Esophagus (tissue), 2 donors: ENCODE results near the gene PIP4K2C. TPM values are rescaled to one million over a fixed set of nuclear protein-coding genes. Genes with fewer than 3 reads are reported as not detected.

Experiments used
- H3K27ac ChIP-seq, 2 donors: one replicate each; pipeline ENCODE4 v1.5.1; 2013; ENCODE audit warnings: low read depth in 2 of 2, mild to moderate bottlenecking in 2 of 2, inconsistent platforms in 1 of 2, low read length in 1 of 2, moderate library complexity in 1 of 2
- H3K27me3 ChIP-seq, 2 donors: one replicate each; pipeline ENCODE4 v1.6.1; 2013; ENCODE audit warnings: low read length in 2 of 2, control low read depth in 1 of 2, mild to moderate bottlenecking in 1 of 2; ENCODE audit not compliant: insufficient read depth in 2 of 2, control insufficient read depth in 1 of 2
- H3K36me3 ChIP-seq, 2 donors: one replicate each; pipeline ENCODE4 v1.6.1; 2013; ENCODE audit warnings: low read length in 1 of 2; ENCODE audit not compliant: control insufficient read depth in 2 of 2, insufficient read depth in 2 of 2
- H3K4me1 ChIP-seq, 2 donors: one replicate each; pipeline ENCODE4 v1.6.1; 2013; ENCODE audit warnings: low read length in 1 of 2; ENCODE audit not compliant: control insufficient read depth in 2 of 2, insufficient read depth in 2 of 2
- H3K4me3 ChIP-seq, 2 donors: one replicate each; pipeline ENCODE4 v1.5.1; 2013; ENCODE audit warnings: low read length in 2 of 2, mild to moderate bottlenecking in 2 of 2, low read depth in 1 of 2, moderate library complexity in 1 of 2
- H3K9me3 ChIP-seq, 2 donors: one replicate each; pipeline ENCODE4 v1.6.1; 2013; ENCODE audit warnings: mild to moderate bottlenecking in 2 of 2, low read depth in 1 of 2, low read length in 1 of 2, moderate library complexity in 1 of 2; ENCODE audit not compliant: control insufficient read depth in 2 of 2, insufficient read depth in 1 of 2
- WGBS, 2 donors: extraction: QIAGEN DNeasy Blood & Tissue Kit; methylation state at CpG; one replicate each; pipeline ENCODE4 v1.1.7; 2013; 5-methylcytosine and 5-hydroxymethylcytosine counted together
- polyA plus RNA-seq, 2 donors: library from polyadenylated mRNA; stranded (reverse); fragments of 200-250 nt; gene quantifications; one replicate each; pipeline ENCODE4 v1.2.3, GENCODE V29; 2013
- donor health status: healthy with polysubstance abuse.
- donor health status: Bipolar disorder and iron deficiency.

PIP4K2C gene
- 10 to 100 TPM in 1 of 2 donors, 1 to 10 TPM in 1; 9.4 to 20.3 TPM for polyA plus RNA-seq

- Histone ChIP-seq H3K36me3 (peaks cover 0 to 6% of the 10 kb centered on the region in 2 donors), H3K4me3 (peak within 1 kb of the TSS; percentile 85 to 93), H3K27me3 (peaks cover 0 to 2% of the 10 kb centered on the region in 2 donors), H3K9me3 (no peaks in the 10 kb centered on the region), H3K4me1 (no peaks in the 10 kb centered on the region), H3K27ac (peak within 1 kb of the TSS; percentile 76 to 81)
- WGBS, 2 donors = 0 to 1% methylated on average over 69 of the region's 69 CpGs
These were observed at the start of gene PIP4K2C for GRCh38 chr12:57590864-57591781. PIP4K2C (plus strand) TSS chr12:57591192; CDS start chr12:57591290, 98 bp downstream.

GRCh38 chr12:57541717-57542116 is 49.3 kb upstream of the PIP4K2C start:
- Histone ChIP-seq H3K4me1 (peaks cover 5% of the 10 kb centered on the region in 2 donors), H3K27ac (no peak overlapping the region)

GRCh38 chr12:57543581-57543980 is 47.4 kb upstream of the PIP4K2C start:
- Histone ChIP-seq H3K4me1 (peaks cover 5% of the 10 kb centered on the region in 2 donors), H3K27me3 (no peaks in the 10 kb centered on the region), H3K36me3 (peaks cover 2 to 12% of the 10 kb centered on the region in 2 donors), H3K4me3 (no peak overlapping the region), H3K9me3 (no peaks in the 10 kb centered on the region), H3K27ac (no peak overlapping the region)
- WGBS, 2 donors = 85 to 88% methylated on average over 2 of the region's 2 CpGs

More at GRCh38 chr12:57541717-57542116, 49.3 kb upstream of the PIP4K2C start:
- Histone ChIP-seq H3K36me3 (peaks cover 6 to 15% of the 10 kb centered on the region in 2 donors), H3K27me3 (no peaks in the 10 kb centered on the region), H3K9me3 (no peaks in the 10 kb centered on the region), H3K4me3 (no peak overlapping the region)
- 79 to 82% methylated on average over 2 of the region's 2 CpGs for WGBS, 2 donors

GRCh38 chr12:57545809-57546437 is 45.1 kb upstream of the PIP4K2C start:
- Histone ChIP-seq H3K4me1 (peaks cover 7 to 8% of the 10 kb centered on the region in 2 donors), H3K27me3 (no peaks in the 10 kb centered on the region), H3K36me3 (peaks cover 2 to 7% of the 10 kb centered on the region in 2 donors), H3K4me3 (peak overlapping the region; percentile 75 to 81), H3K27ac (peak overlapping the region; percentile 84 to 91), H3K9me3 (no peaks in the 10 kb centered on the region)
- 51 to 58% methylated on average over 15 of the region's 15 CpGs for WGBS, 2 donors

GRCh38 chr12:57546438-57547287 is 44.3 kb upstream of the PIP4K2C start, which contains the start of gene DCTN2:
DCTN2 (minus strand) TSS chr12:57547192; CDS start chr12:57547063, 129 bp downstream.
- no peaks in the 10 kb centered on the region for H3K9me3 ChIP-seq
- H3K4me3 ChIP-seq = peak within 1 kb of the TSS; percentile 75 to 81
- 0 to 1% methylated on average over 46 to 56 of the region's 56 CpGs for WGBS, 2 donors
- H3K27me3 ChIP-seq = no peaks in the 10 kb centered on the region
- peaks cover 7 to 8% of the 10 kb centered on the region in 2 donors for H3K4me1 ChIP-seq
- no peaks in the 10 kb centered on the region for H3K36me3 ChIP-seq
- H3K27ac ChIP-seq = peak within 1 kb of the TSS; percentile 84 to 91

GRCh38 chr12:57547288-57548012 is 43.5 kb upstream of the PIP4K2C start:
- Histone ChIP-seq H3K4me1 (peaks cover 7 to 8% of the 10 kb centered on the region in 2 donors), H3K27ac (no peak overlapping the region), H3K27me3 (no peaks in the 10 kb centered on the region), H3K4me3 (peak overlapping the region; percentile 75 to 81), H3K36me3 (no peaks in the 10 kb centered on the region), H3K9me3 (no peaks in the 10 kb centered on the region)
- WGBS, 2 donors = 17 to 19% methylated on average over 9 of the region's 9 CpGs

GRCh38 chr12:57548013-57548315 is 43.0 kb upstream of the PIP4K2C start:
- Histone ChIP-seq H3K27ac (no peak overlapping the region), H3K36me3 (no peaks in the 10 kb centered on the region), H3K9me3 (no peaks in the 10 kb centered on the region), H3K4me3 (no peak overlapping the region), H3K27me3 (no peaks in the 10 kb centered on the region), H3K4me1 (peaks cover 7 to 8% of the 10 kb centered on the region in 2 donors)
- WGBS, 2 donors = 94 to 97% methylated on average over 2 of the region's 2 CpGs

- Histone ChIP-seq H3K27me3 (no peaks in the 10 kb centered on the region), H3K36me3 (no peaks in the 10 kb centered on the region), H3K4me3 (no peak overlapping the region), H3K4me1 (peaks cover 7 to 8% of the 10 kb centered on the region in 2 donors), H3K27ac (no peak overlapping the region), H3K9me3 (no peaks in the 10 kb centered on the region)
- 40 to 48% methylated on average over 2 of the region's 2 CpGs for WGBS, 2 donors
These were observed 42.5 kb upstream of the PIP4K2C start for GRCh38 chr12:57548488-57548887.
